WTC11 (cell line): Measurements from ENCODE around the gene GRAMD2B. TPM values are rescaled to one million over a fixed set of nuclear protein-coding genes. Genes with fewer than 3 reads are reported as not detected.

Source experiments
- ATAC-seq: fragments of 200-7000 bp; cut with Tn5 transposase; 2 replicates; pipeline ENCODE4 v1.10.0; 2021; ENCODE audit warnings: mild to moderate bottlenecking, moderate library complexity
- CTCF ChIA-PET: fragments of 300-600 bp; sonication (Branson Sonifier 250); formaldehyde crosslinking; loops from one replicate; lab custom pipeline; 2021; ENCODE audit warnings: antibody characterized with exemption; lab: Charles Lee
- POLR2A ChIA-PET: fragments of 350-600 bp; sonication (Branson Sonifier 250); formaldehyde crosslinking; loops from one replicate; lab custom pipeline; 2021; ENCODE audit warnings: antibody characterized with exemption; lab: Charles Lee
- DNase-seq: peaks from one replicate; pipeline ENCODE4 v3.0.0; 2021; ENCODE audit warnings: low spot score
- H3K27ac Mint-ChIP-seq: 2 replicates; pipeline ENCODE4 v1.8.0; 2021; ENCODE audit warnings: mixed read lengths
- H3K27me3 Mint-ChIP-seq: 2 replicates; pipeline ENCODE4 v1.8.0; 2021; ENCODE audit warnings: low read depth, mild to moderate bottlenecking, moderate library complexity, mixed read lengths
- H3K36me3 Mint-ChIP-seq: 2 replicates; pipeline ENCODE4 v1.8.0; 2021; ENCODE audit warnings: mixed read lengths
- H3K4me1 Mint-ChIP-seq: 2 replicates; pipeline ENCODE4 v1.8.0; 2022; ENCODE audit warnings: mixed read lengths
- H3K4me3 Mint-ChIP-seq: 2 replicates; pipeline ENCODE4 v1.8.0; 2021; ENCODE audit warnings: mild to moderate bottlenecking, moderate library complexity, mixed read lengths
- H3K9me3 Mint-ChIP-seq: 2 replicates; pipeline ENCODE4 v1.8.0; 2021; ENCODE audit warnings: mixed read lengths
- CREB1 ChIP-seq: sonication (generic); formaldehyde crosslinking; IDR thresholded peaks from 2 replicates; pipeline ENCODE4 v1.8.0; 2023; ENCODE audit warnings: mild to moderate bottlenecking, missing genetic modification reagents
- GTF2I ChIP-seq: fragments of 250-450 bp; sonication (Bioruptor Pico); conservative IDR thresholded peaks from 2 replicates; pipeline ENCODE4 v1.4.0; 2021; ENCODE audit warnings: mild to moderate bottlenecking
- IRF2 ChIP-seq: sonication (generic); formaldehyde crosslinking; IDR thresholded peaks from 2 replicates; pipeline ENCODE4 v1.8.0; 2022; ENCODE audit warnings: low read depth, missing genetic modification reagents, borderline replicate concordance
- NFATC4 ChIP-seq: fragments of 250-450 bp; sonication (Bioruptor Pico); IDR thresholded peaks from 2 replicates; pipeline ENCODE4 v1.9.0; 2021; ENCODE audit warnings: mild to moderate bottlenecking
- NFYB ChIP-seq: sonication (generic); formaldehyde crosslinking; conservative IDR thresholded peaks from 2 replicates; pipeline ENCODE4 v1.8.0; 2022; ENCODE audit warnings: low read depth, missing genetic modification reagents
- NR2C2 ChIP-seq: sonication (generic); formaldehyde crosslinking; IDR thresholded peaks from 2 replicates; pipeline ENCODE4 v1.8.0; 2022; ENCODE audit warnings: mild to moderate bottlenecking, missing genetic modification reagents
- OVOL2 ChIP-seq: fragments of 250-450 bp; sonication (Bioruptor Pico); IDR thresholded peaks from 2 replicates; pipeline ENCODE4 v1.9.0; 2021; ENCODE audit warnings: mild to moderate bottlenecking, borderline replicate concordance
- SMAD4 ChIP-seq: sonication (generic); formaldehyde crosslinking; IDR thresholded peaks from 2 replicates; pipeline ENCODE4 v1.8.0; 2022; ENCODE audit warnings: mild to moderate bottlenecking, missing genetic modification reagents
- SOX15 ChIP-seq: fragments of 250-450 bp; sonication (Bioruptor Pico); IDR thresholded peaks from 2 replicates; pipeline ENCODE4 v1.9.0; 2021; ENCODE audit warnings: mild to moderate bottlenecking
- SP1 ChIP-seq: sonication (generic); formaldehyde crosslinking; conservative IDR thresholded peaks from 2 replicates; pipeline ENCODE4 v1.8.1; 2022; ENCODE audit warnings: missing genetic modification reagents
- TP53 ChIP-seq: sonication (generic); formaldehyde crosslinking; IDR thresholded peaks from 2 replicates; pipeline ENCODE4 v1.8.1; 2023; ENCODE audit warnings: mild to moderate bottlenecking, missing genetic modification reagents
- total RNA-seq: library from RNA; stranded (reverse); gene quantifications from 3 replicates; pipeline ENCODE4 v1.2.3, GENCODE V29; 2021
- TF ChIP-seq, protein P1 (sequence below): sonication (generic); formaldehyde crosslinking; IDR thresholded peaks from 2 replicates; pipeline ENCODE4 v1.8.0; 2023; ENCODE audit warnings: missing genetic modification reagents, mild to moderate bottlenecking, borderline replicate concordance
- TF ChIP-seq, protein P2 (sequence below): sonication (generic); formaldehyde crosslinking; IDR thresholded peaks from 2 replicates; pipeline ENCODE4 v1.8.0; 2022; ENCODE audit warnings: mild to moderate bottlenecking, missing genetic modification reagents
- TF ChIP-seq, protein P3 (sequence below): sonication (generic); formaldehyde crosslinking; IDR thresholded peaks from 2 replicates; pipeline ENCODE4 v1.8.1; 2022; ENCODE audit warnings: low read depth, missing genetic modification reagents, borderline replicate concordance
- TF ChIP-seq, protein P4 (sequence below): sonication (generic); formaldehyde crosslinking; IDR thresholded peaks from 2 replicates; pipeline ENCODE4 v1.8.1; 2023; ENCODE audit warnings: mild to moderate bottlenecking, missing genetic modification reagents, borderline replicate concordance

Gene GRAMD2B
- total RNA-seq, 1 experiment from 2014 or later, result 11.6 TPM

DNA sequence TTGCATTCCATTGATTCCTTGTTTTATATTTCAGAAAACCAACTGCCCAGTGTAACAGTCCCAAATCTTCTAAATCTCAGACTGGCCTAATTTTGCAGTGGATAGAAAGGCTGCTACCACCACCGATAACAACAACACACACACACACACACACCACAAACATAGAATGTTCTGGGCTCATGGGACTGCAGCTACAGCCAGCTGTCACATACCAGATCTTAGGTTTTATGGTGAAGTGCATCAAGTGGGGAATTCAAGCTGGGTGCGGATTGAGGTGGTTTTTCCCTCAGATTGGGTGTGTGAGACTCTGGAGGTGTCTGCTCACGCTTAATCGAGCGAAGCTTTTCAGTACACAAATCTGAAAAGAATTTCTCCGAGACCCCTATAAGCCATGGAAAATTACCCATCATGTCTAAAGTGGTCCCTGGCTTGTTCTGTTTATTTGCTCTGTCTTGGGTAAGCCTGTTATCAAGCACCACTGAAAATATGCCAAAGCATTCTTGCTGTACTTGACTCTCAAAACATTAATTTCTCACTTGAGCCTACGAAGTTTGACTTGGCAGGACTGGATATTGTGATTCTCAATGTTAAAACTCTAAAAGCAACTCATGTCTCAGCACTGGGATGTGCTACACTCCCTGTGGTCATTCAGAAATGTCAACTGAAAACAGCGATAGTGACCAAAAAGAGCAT lies 100.8 kb downstream of the GRAMD2B start (continued):
- TF ChIP-seq, protein P1, sequence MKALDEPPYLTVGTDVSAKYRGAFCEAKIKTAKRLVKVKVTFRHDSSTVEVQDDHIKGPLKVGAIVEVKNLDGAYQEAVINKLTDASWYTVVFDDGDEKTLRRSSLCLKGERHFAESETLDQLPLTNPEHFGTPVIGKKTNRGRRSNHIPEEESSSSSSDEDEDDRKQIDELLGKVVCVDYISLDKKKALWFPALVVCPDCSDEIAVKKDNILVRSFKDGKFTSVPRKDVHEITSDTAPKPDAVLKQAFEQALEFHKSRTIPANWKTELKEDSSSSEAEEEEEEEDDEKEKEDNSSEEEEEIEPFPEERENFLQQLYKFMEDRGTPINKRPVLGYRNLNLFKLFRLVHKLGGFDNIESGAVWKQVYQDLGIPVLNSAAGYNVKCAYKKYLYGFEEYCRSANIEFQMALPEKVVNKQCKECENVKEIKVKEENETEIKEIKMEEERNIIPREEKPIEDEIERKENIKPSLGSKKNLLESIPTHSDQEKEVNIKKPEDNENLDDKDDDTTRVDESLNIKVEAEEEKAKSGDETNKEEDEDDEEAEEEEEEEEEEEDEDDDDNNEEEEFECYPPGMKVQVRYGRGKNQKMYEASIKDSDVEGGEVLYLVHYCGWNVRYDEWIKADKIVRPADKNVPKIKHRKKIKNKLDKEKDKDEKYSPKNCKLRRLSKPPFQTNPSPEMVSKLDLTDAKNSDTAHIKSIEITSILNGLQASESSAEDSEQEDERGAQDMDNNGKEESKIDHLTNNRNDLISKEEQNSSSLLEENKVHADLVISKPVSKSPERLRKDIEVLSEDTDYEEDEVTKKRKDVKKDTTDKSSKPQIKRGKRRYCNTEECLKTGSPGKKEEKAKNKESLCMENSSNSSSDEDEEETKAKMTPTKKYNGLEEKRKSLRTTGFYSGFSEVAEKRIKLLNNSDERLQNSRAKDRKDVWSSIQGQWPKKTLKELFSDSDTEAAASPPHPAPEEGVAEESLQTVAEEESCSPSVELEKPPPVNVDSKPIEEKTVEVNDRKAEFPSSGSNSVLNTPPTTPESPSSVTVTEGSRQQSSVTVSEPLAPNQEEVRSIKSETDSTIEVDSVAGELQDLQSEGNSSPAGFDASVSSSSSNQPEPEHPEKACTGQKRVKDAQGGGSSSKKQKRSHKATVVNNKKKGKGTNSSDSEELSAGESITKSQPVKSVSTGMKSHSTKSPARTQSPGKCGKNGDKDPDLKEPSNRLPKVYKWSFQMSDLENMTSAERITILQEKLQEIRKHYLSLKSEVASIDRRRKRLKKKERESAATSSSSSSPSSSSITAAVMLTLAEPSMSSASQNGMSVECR (CRISPR knock-in tag), result no peak
- TF ChIP-seq IRF2 (no peak), SP1 (CRISPR knock-in tag) (no peak)
- TF ChIP-seq, protein P2, sequence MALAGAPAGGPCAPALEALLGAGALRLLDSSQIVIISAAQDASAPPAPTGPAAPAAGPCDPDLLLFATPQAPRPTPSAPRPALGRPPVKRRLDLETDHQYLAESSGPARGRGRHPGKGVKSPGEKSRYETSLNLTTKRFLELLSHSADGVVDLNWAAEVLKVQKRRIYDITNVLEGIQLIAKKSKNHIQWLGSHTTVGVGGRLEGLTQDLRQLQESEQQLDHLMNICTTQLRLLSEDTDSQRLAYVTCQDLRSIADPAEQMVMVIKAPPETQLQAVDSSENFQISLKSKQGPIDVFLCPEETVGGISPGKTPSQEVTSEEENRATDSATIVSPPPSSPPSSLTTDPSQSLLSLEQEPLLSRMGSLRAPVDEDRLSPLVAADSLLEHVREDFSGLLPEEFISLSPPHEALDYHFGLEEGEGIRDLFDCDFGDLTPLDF (CRISPR knock-in tag), result no peak

DNA sequence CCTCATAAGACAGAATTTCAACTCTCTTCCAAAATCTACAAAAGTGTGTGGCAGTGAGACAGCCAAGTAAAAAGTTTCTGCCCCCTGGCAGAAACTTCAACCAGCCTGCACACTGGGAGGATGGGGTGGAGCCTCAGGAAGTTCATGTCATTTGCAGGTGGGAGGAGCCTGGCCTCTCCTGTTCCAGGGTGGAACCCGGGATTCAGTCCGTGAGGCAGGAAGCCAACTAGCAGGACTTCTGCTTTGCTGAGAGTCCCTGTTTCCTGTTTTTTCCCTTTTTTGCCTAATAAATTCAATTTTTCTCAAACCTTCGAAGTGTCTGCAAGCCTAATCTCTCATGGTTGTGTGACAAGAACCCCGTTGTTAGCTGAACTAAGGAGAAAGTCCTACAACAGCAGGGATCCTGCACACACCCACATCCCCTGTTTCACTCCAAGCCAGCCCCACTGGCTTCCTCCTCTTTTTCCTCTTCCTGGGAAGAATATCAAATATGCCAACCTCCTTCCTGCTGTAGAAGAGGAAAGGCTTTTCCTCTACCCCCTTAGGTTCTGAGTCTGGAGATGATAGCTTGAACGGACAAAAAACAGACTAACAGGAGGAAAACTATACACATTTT lies 102.5 kb downstream of the GRAMD2B start:
- Mint-ChIP-seq H3K27ac (no peak overlapping the region), H3K4me1 (peaks cover 6% of the 10 kb centered on the region), H3K27me3 (no peaks in the 10 kb centered on the region), H3K36me3 (no peaks in the 10 kb centered on the region), H3K9me3 (peaks cover 10% of the 10 kb centered on the region), H3K4me3 (no peak overlapping the region; the same call in 1 of the 2 replicates)
- ChIA-PET POLR2A (no interaction called here), CTCF (no interaction called here)
- DNase-seq, result peak; percentile 47
- ATAC-seq, result peak; percentile 98
- TF ChIP-seq NR2C2 (no peak), NFATC4 (no peak), SOX15 (no peak), NFYB (CRISPR knock-in tag) (no peak), OVOL2 (CRISPR knock-in tag) (no peak), CREB1 (no peak), SMAD4 (CRISPR knock-in tag) (no peak), TP53 (CRISPR knock-in tag) (no peak), GTF2I (CRISPR knock-in tag) (no peak)
- TF ChIP-seq, protein P3, sequence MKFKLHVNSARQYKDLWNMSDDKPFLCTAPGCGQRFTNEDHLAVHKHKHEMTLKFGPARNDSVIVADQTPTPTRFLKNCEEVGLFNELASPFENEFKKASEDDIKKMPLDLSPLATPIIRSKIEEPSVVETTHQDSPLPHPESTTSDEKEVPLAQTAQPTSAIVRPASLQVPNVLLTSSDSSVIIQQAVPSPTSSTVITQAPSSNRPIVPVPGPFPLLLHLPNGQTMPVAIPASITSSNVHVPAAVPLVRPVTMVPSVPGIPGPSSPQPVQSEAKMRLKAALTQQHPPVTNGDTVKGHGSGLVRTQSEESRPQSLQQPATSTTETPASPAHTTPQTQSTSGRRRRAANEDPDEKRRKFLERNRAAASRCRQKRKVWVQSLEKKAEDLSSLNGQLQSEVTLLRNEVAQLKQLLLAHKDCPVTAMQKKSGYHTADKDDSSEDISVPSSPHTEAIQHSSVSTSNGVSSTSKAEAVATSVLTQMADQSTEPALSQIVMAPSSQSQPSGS, result no peak
- TF ChIP-seq, protein P4, sequence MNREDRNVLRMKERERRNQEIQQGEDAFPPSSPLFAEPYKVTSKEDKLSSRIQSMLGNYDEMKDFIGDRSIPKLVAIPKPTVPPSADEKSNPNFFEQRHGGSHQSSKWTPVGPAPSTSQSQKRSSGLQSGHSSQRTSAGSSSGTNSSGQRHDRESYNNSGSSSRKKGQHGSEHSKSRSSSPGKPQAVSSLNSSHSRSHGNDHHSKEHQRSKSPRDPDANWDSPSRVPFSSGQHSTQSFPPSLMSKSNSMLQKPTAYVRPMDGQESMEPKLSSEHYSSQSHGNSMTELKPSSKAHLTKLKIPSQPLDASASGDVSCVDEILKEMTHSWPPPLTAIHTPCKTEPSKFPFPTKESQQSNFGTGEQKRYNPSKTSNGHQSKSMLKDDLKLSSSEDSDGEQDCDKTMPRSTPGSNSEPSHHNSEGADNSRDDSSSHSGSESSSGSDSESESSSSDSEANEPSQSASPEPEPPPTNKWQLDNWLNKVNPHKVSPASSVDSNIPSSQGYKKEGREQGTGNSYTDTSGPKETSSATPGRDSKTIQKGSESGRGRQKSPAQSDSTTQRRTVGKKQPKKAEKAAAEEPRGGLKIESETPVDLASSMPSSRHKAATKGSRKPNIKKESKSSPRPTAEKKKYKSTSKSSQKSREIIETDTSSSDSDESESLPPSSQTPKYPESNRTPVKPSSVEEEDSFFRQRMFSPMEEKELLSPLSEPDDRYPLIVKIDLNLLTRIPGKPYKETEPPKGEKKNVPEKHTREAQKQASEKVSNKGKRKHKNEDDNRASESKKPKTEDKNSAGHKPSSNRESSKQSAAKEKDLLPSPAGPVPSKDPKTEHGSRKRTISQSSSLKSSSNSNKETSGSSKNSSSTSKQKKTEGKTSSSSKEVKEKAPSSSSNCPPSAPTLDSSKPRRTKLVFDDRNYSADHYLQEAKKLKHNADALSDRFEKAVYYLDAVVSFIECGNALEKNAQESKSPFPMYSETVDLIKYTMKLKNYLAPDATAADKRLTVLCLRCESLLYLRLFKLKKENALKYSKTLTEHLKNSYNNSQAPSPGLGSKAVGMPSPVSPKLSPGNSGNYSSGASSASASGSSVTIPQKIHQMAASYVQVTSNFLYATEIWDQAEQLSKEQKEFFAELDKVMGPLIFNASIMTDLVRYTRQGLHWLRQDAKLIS, result no peak
